Esophagus muscularis mucosa (tissue), 4 donors: ENCODE measurements around the gene OR8B8. TPM values are rescaled to one million over a fixed set of nuclear protein-coding genes. Genes with fewer than 3 reads are reported as not detected.
A peak's percentile ranks its signal among the peaks of the same experiment; 100 is the strongest.

Experiments used
- DNase-seq: peaks from one replicate; pipeline ENCODE4 v3.0.0-alpha.2; 2017; ENCODE audit errors: extremely low spot score
- H3K27ac ChIP-seq, 4 donors: fragments of 200-600 bp; sonication (generic); replicated peaks in 1 of 4; 1 replicate in 3 of 4; 2 replicates in 1 of 4; pipeline ENCODE4 v1.5.1; 2016 to 2019; ENCODE audit warnings: mild to moderate bottlenecking in 1 of 4
- H3K27me3 ChIP-seq, 4 donors: fragments of 200-600 bp; sonication (generic); one replicate each; pipeline versions ENCODE4 v1.5.1 to v1.6.0; 2016 to 2019
- H3K36me3 ChIP-seq, 4 donors: fragments of 200-600 bp; sonication (generic); one replicate each; pipeline ENCODE4 v1.5.1; 2016 to 2019
- H3K4me1 ChIP-seq, 4 donors: fragments of 200-600 bp; sonication (generic); one replicate each; pipeline ENCODE4 v1.5.1; 2016 to 2019
- H3K4me3 ChIP-seq, 4 donors: fragments of 200-600 bp; sonication (generic); 1 replicate in 2 of 4; 2 replicates in 2 of 4; pipeline ENCODE4 v1.5.1; 2016 to 2019; ENCODE audit warnings: mild to moderate bottlenecking in 4 of 4, moderate library complexity in 1 of 4
- H3K9me3 ChIP-seq, 4 donors: fragments of 200-600 bp; sonication (generic); 1 replicate in 3 of 4; 2 replicates in 1 of 4; pipeline ENCODE4 v1.5.1; 2016 to 2019
- CTCF ChIP-seq, 3 experiments: fragments of 200-600 bp in 2 of 3; fragments of 450-650 bp in 1 of 3; sonication (generic) in 2 of 3; IDR thresholded peaks; one replicate each; pipeline ENCODE4 v1.5.1; 2017 to 2019; ENCODE audit warnings: antibody characterized with exemption in 3 of 3, mild to moderate bottlenecking in 2 of 3, moderate library complexity in 1 of 3
- EP300 ChIP-seq: sonication (generic); formaldehyde crosslinking; IDR thresholded peaks from one replicate; pipeline ENCODE4 v1.6.1; 2017; ENCODE audit warnings: antibody characterized with exemption
- POLR2A ChIP-seq: fragments of 450-650 bp; IDR thresholded peaks from one replicate; pipeline ENCODE4 v1.6.1; 2017; ENCODE audit warnings: antibody characterized with exemption, moderate library complexity, mild to moderate bottlenecking, low read depth
- POLR2AphosphoS5 ChIP-seq, 2 donors: sonication (generic); formaldehyde crosslinking; IDR thresholded peaks; one replicate each; pipeline ENCODE4 v1.6.1; 2017; ENCODE audit warnings: antibody characterized with exemption in 2 of 2
- WGBS: methylation state at CpG from one replicate; pipeline ENCODE4 v1.1.5; 2018; 5-methylcytosine and 5-hydroxymethylcytosine counted together
- intact Hi-C: fragments of 100-400 bp; cut with DNase I; formaldehyde crosslinking; loops from one replicate; pipeline ENCODE4 v1.15.1; 2023
- total RNA-seq, 4 donors: library from RNA; depleted of rRNA; stranded (reverse); fragments of >200 nt; gene quantifications; one replicate each; pipeline versions ENCODE4 v1.1.0 to v1.2.1, GENCODE V29; 2016

Gene OR8B8
- total RNA-seq, 4 donors from 2014 or later: not detected

- 90% methylated on average over 4 of the region's 5 CpGs for WGBS
- H3K4me3 ChIP-seq: no peak overlapping the region
- H3K27ac ChIP-seq: no peak overlapping the region
- intact Hi-C loops: no loop called here
- peaks cover 0 to 7% (median 0%) of the 10 kb centered on the region in 4 donors for H3K9me3 ChIP-seq
- no peaks in the 10 kb centered on the region for H3K36me3 ChIP-seq
- DNase-seq: peak; percentile 47
- peaks cover 0 to 13% (median 0%) of the 10 kb centered on the region in 4 donors for H3K27me3 ChIP-seq
- no peaks in the 10 kb centered on the region for H3K4me1 ChIP-seq
- TF ChIP-seq EP300 (no peak), POLR2A (no peak), CTCF (IDR thresholded peaks at IDR 0.05) (no peak)
Measured at GRCh38 chr11:124441081-124441480, 4.4 kb downstream of the OR8B8 start.

- peaks cover 0 to 13% (median 0%) of the 10 kb centered on the region in 4 donors for H3K27me3 ChIP-seq
- no peak for DNase-seq
- no peaks in the 10 kb centered on the region for H3K4me1 ChIP-seq
- intact Hi-C loops: no loop called here
- H3K27ac ChIP-seq: no peak overlapping the region
- peaks cover 0 to 7% (median 0%) of the 10 kb centered on the region in 4 donors for H3K9me3 ChIP-seq
- H3K36me3 ChIP-seq: no peaks in the 10 kb centered on the region
- no peak for TF ChIP-seq POLR2A
- H3K4me3 ChIP-seq: no peak overlapping the region
- WGBS: 75% methylated on average over 4 of the region's 4 CpGs
Measured at GRCh38 chr11:124440608-124441007, 4.9 kb downstream of the OR8B8 start.

- Histone ChIP-seq H3K9me3 (peaks cover 0 to 13% (median 4%) of the 10 kb centered on the region in 4 donors), H3K4me1 (no peaks in the 10 kb centered on the region), H3K36me3 (no peaks in the 10 kb centered on the region), H3K27me3 (peaks cover 0 to 9% (median 0%) of the 10 kb centered on the region in 4 donors), H3K27ac (no peak overlapping the region), H3K4me3 (no peak overlapping the region)
- intact Hi-C loops: no loop called here
- DNase-seq: peak; percentile 64
- TF ChIP-seq POLR2AphosphoS5 (IDR thresholded peaks at IDR 0.05): no peak
- TF ChIP-seq EP300: no peak
- TF ChIP-seq CTCF (IDR thresholded peaks at IDR 0.05): no peak
- no peak for TF ChIP-seq POLR2A
- 82% methylated on average over 2 of the region's 2 CpGs for WGBS
Measured at GRCh38 chr11:124434699-124435098, 10.8 kb downstream of the OR8B8 start.

- no peak overlapping the region for H3K27ac ChIP-seq
- DNase-seq: no peak
- H3K27me3 ChIP-seq: no peaks in the 10 kb centered on the region
- no peaks in the 10 kb centered on the region for H3K4me1 ChIP-seq
- TF ChIP-seq EP300: no peak
- no peak for TF ChIP-seq CTCF (IDR thresholded peaks at IDR 0.05)
- TF ChIP-seq POLR2AphosphoS5 (IDR thresholded peaks at IDR 0.05): no peak
- no peak for TF ChIP-seq POLR2A
- no peaks in the 10 kb centered on the region for H3K36me3 ChIP-seq
- peaks cover 0 to 8% (median 4%) of the 10 kb centered on the region in 4 donors for H3K9me3 ChIP-seq
- WGBS: 62% methylated on average over 2 of the region's 2 CpGs
- no peak overlapping the region for H3K4me3 ChIP-seq
- intact Hi-C loops: no loop called here
Measured at GRCh38 chr11:124429599-124429998, 15.9 kb downstream of the OR8B8 start.

- peak; percentile 80 for DNase-seq
- Histone ChIP-seq H3K36me3 (no peaks in the 10 kb centered on the region), H3K27me3 (peaks cover 0 to 19% (median 0%) of the 10 kb centered on the region in 4 donors), H3K27ac (no peak within 1 kb of the TSS), H3K4me3 (no peak within 1 kb of the TSS), H3K4me1 (no peaks in the 10 kb centered on the region), H3K9me3 (no peaks in the 10 kb centered on the region)
- 85% methylated on average over 2 of the region's 2 CpGs for WGBS
- TF ChIP-seq CTCF (IDR thresholded peaks at IDR 0.05) (no peak), POLR2A (no peak), POLR2AphosphoS5 (IDR thresholded peaks at IDR 0.05) (no peak), EP300 (no peak)
- intact Hi-C loops: loop anchor here (5.0 kb wide), 1 partner anchor 158 kb away; no protein-coding TSS in a partner anchor
Measured at GRCh38 chr11:124424384-124424921, 21.0 kb downstream of the OR8B8 start, which contains the start of gene OR8B4. OR8B4 (minus strand) TSS chr11:124424871; CDS start chr11:124424871, 0 bp downstream.
